HEK293 (cell line): ENCODE measurements around the gene CHST14.

Source experiments
- ZBTB1 ChIP-seq: fragments of 450-650 bp; formaldehyde crosslinking; IDR thresholded peaks from 2 replicates; pipeline ENCODE4 v1.5.1; 2016; ENCODE audit warnings: missing biosample characterization, missing genetic modification characterization
- ZNF211 ChIP-seq: fragments of 450-650 bp; formaldehyde crosslinking; IDR thresholded peaks from 2 replicates; pipeline ENCODE4 v1.5.1; 2016; ENCODE audit warnings: low read depth, missing biosample characterization, missing genetic modification characterization
- TF ChIP-seq, protein P1 (sequence below): fragments of 450-650 bp; formaldehyde crosslinking; IDR thresholded peaks from 2 replicates; pipeline ENCODE4 v1.5.1; 2016; ENCODE audit warnings: missing biosample characterization, missing genetic modification characterization
- TF ChIP-seq, protein P2 (sequence below): fragments of 450-650 bp; formaldehyde crosslinking; conservative IDR thresholded peaks from 2 replicates; pipeline ENCODE4 v1.5.1; 2016; ENCODE audit warnings: low read depth, missing biosample characterization, missing genetic modification characterization

DNA sequence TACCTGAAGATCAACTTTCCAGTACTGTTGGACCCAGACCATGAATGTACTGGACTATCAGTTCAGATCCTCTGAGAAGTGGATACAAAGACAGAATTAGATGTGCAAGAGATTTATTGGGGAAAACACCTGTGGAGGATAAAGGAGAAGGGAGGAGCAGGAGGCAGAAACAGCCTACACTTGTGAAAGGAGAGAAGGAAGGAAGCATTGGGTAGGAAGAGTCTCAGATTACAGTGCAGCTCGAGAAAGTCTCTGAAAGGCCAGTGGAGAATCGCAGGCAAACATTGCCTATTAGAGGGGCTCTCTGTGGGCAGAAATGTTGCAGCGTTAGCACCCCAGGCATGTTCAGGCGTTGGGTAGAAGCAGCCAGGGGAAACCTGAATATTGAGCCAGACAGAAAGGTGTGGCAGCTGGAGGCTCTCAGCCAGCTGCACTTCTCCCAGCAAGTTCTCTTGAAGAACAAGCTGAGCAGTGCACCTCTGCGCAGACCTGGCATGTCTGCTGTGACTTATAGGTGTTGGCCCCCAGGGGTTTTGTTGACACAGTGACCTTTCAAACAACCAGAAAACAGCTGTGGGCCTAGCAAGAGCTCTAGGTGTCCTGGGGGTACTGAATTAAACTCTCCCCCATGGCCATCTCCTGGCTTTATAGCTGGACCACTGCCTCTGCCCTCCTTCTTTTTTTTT, 7.0 kb downstream of the CHST14 start:
- TF ChIP-seq ZNF211 (tag by site-specific recombination) = no peak
- TF ChIP-seq, protein P1, sequence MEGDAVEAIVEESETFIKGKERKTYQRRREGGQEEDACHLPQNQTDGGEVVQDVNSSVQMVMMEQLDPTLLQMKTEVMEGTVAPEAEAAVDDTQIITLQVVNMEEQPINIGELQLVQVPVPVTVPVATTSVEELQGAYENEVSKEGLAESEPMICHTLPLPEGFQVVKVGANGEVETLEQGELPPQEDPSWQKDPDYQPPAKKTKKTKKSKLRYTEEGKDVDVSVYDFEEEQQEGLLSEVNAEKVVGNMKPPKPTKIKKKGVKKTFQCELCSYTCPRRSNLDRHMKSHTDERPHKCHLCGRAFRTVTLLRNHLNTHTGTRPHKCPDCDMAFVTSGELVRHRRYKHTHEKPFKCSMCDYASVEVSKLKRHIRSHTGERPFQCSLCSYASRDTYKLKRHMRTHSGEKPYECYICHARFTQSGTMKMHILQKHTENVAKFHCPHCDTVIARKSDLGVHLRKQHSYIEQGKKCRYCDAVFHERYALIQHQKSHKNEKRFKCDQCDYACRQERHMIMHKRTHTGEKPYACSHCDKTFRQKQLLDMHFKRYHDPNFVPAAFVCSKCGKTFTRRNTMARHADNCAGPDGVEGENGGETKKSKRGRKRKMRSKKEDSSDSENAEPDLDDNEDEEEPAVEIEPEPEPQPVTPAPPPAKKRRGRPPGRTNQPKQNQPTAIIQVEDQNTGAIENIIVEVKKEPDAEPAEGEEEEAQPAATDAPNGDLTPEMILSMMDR (tag by site-specific recombination) = no peak
- TF ChIP-seq, protein P2, sequence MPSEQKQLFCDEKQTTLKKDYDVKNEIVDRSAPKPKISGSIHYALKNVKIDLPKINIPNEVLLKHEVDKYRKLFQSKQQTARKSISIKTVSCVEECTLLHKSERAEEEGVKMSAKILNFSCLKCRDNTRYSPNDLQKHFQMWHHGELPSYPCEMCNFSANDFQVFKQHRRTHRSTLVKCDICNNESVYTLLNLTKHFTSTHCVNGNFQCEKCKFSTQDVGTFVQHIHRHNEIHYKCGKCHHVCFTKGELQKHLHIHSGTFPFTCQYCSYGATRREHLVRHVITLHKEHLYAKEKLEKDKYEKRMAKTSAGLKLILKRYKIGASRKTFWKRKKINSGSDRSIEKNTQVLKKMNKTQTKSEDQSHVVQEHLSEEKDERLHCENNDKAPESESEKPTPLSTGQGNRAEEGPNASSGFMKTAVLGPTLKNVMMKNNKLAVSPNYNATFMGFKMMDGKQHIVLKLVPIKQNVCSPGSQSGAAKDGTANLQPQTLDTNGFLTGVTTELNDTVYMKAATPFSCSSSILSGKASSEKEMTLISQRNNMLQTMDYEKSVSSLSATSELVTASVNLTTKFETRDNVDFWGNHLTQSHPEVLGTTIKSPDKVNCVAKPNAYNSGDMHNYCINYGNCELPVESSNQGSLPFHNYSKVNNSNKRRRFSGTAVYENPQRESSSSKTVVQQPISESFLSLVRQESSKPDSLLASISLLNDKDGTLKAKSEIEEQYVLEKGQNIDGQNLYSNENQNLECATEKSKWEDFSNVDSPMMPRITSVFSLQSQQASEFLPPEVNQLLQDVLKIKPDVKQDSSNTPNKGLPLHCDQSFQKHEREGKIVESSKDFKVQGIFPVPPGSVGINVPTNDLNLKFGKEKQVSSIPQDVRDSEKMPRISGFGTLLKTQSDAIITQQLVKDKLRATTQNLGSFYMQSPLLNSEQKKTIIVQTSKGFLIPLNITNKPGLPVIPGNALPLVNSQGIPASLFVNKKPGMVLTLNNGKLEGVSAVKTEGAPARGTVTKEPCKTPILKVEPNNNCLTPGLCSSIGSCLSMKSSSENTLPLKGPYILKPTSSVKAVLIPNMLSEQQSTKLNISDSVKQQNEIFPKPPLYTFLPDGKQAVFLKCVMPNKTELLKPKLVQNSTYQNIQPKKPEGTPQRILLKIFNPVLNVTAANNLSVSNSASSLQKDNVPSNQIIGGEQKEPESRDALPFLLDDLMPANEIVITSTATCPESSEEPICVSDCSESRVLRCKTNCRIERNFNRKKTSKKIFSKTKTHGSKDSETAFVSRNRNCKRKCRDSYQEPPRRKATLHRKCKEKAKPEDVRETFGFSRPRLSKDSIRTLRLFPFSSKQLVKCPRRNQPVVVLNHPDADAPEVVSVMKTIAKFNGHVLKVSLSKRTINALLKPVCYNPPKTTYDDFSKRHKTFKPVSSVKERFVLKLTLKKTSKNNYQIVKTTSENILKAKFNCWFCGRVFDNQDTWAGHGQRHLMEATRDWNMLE (tag by site-specific recombination) = no peak
- TF ChIP-seq ZBTB1 = no peak
